ENCODE results near the gene ABL1.
"Not testable (repeated sequence)": the region's sequence is repeated elsewhere in the genome, so short reads cannot be mapped to it uniquely, and the experiment has no call there.

Gene ABL1
- total RNA-seq = 47.1 to 64.4 (median 57.4) reads per million in 3 experiments

- peak; percentile 71 for DNase-seq
Measured at GRCh38 chr9:130834371-130835336, at the start of gene ABL1. Gene ABL1, plus strand, starts transcription at chr9:130835254. Its CDS starts 193 bp downstream, at chr9:130835447.

GRCh38 chr9:130785940-130786508, 49.0 kb upstream of the ABL1 start:
- no peak for DNase-seq

- no peak for DNase-seq
Measured at GRCh38 chr9:130786526-130786925, 48.5 kb upstream of the ABL1 start.

GRCh38 chr9:130789747-130790672, 45.0 kb upstream of the ABL1 start:
- no peak for DNase-seq

- DNase-seq = no peak
Measured at GRCh38 chr9:130791303-130791894, 43.7 kb upstream of the ABL1 start.

GRCh38 chr9:130793589-130793988, 41.5 kb upstream of the ABL1 start:
- DNase-seq = no peak

GRCh38 chr9:130794021-130794420, 41.0 kb upstream of the ABL1 start:
- DNase-seq = not testable (repeated sequence)

GRCh38 chr9:130794423-130794822, 40.6 kb upstream of the ABL1 start:
- not testable (repeated sequence) for DNase-seq

- DNase-seq = no peak
Measured at GRCh38 chr9:130794923-130795495, 40.0 kb upstream of the ABL1 start.

- DNase-seq = not testable (repeated sequence)
Measured at GRCh38 chr9:130803116-130803515, 31.9 kb upstream of the ABL1 start.

- no peak for DNase-seq
Measured at GRCh38 chr9:130805510-130806326, 29.3 kb upstream of the ABL1 start.

- DNase-seq = no peak
Measured at GRCh38 chr9:130806327-130806716, 28.7 kb upstream of the ABL1 start.

- DNase-seq = no peak
Measured at GRCh38 chr9:130810609-130811136, 24.4 kb upstream of the ABL1 start.

- DNase-seq = no peak
Measured at GRCh38 chr9:130815242-130815808, 19.7 kb upstream of the ABL1 start.

GRCh38 chr9:130817914-130818313, 17.1 kb upstream of the ABL1 start:
- no peak for DNase-seq

- no peak for DNase-seq
Measured at GRCh38 chr9:130820135-130820738, 14.8 kb upstream of the ABL1 start.

- no peak for DNase-seq
Measured at GRCh38 chr9:130823435-130823834, 11.6 kb upstream of the ABL1 start.

GRCh38 chr9:130824079-130824478, 11.0 kb upstream of the ABL1 start:
- DNase-seq = no peak

- DNase-seq = no peak
Measured at GRCh38 chr9:130824643-130825350, 10.3 kb upstream of the ABL1 start.

GRCh38 chr9:130825351-130825651, 9.8 kb upstream of the ABL1 start:
- no peak for DNase-seq
